HG03196 (cell line): Measurements from ENCODE around the gene MAP3K20.
A peak's percentile ranks its signal among the peaks of the same experiment; 100 is the strongest.
"Not testable (repeated sequence)": the region's sequence is repeated elsewhere in the genome, so short reads cannot be mapped to it uniquely, and the experiment has no call there.

Experiments used
- ATAC-seq: cut with Tn5 transposase; IDR thresholded peaks from one replicate; pipeline ENCODE4 v1.9.1; 2021; ENCODE audit not compliant: unreplicated experiment

Gene MAP3K20

GRCh38 chr2:173119069-173119807 is 43.6 kb downstream of the MAP3K20 start:
- ATAC-seq, result peak; percentile 33

GRCh38 chr2:173119944-173120343 is 44.3 kb downstream of the MAP3K20 start:
- ATAC-seq, result no peak

GRCh38 chr2:173122936-173123335 is 47.3 kb downstream of the MAP3K20 start:
- ATAC-seq, result no peak

GRCh38 chr2:173124441-173124840 is 48.8 kb downstream of the MAP3K20 start:
- ATAC-seq, result no peak

GRCh38 chr2:173126819-173127218 is 51.2 kb downstream of the MAP3K20 start:
- no peak for ATAC-seq

- not testable (repeated sequence) for ATAC-seq
Observed at GRCh38 chr2:173128132-173128531, 52.5 kb downstream of the MAP3K20 start.

GRCh38 chr2:173130496-173131465 is 55.1 kb downstream of the MAP3K20 start:
- no peak for ATAC-seq

GRCh38 chr2:173132531-173132930 is 56.9 kb downstream of the MAP3K20 start:
- no peak for ATAC-seq

- ATAC-seq, result no peak
Observed at GRCh38 chr2:173134703-173135102, 59.1 kb downstream of the MAP3K20 start.

GRCh38 chr2:173136067-173136466 is 60.4 kb downstream of the MAP3K20 start:
- no peak for ATAC-seq

GRCh38 chr2:173136599-173136998 is 61.0 kb downstream of the MAP3K20 start:
- ATAC-seq, result no peak

- no peak for ATAC-seq
Observed at GRCh38 chr2:173137610-173138009, 62.0 kb downstream of the MAP3K20 start.

GRCh38 chr2:173138962-173139361 is 63.3 kb downstream of the MAP3K20 start:
- ATAC-seq, result no peak

GRCh38 chr2:173141666-173142065 is 66.0 kb downstream of the MAP3K20 start:
- no peak for ATAC-seq

- no peak for ATAC-seq
Observed at GRCh38 chr2:173145454-173145853, 69.8 kb downstream of the MAP3K20 start.

GRCh38 chr2:173146590-173146989 is 70.9 kb downstream of the MAP3K20 start:
- ATAC-seq, result no peak

- no peak for ATAC-seq
Observed at GRCh38 chr2:173148520-173148919, 72.9 kb downstream of the MAP3K20 start.

GRCh38 chr2:173149491-173149890 is 73.8 kb downstream of the MAP3K20 start:
- ATAC-seq, result no peak

- ATAC-seq, result no peak
Observed at GRCh38 chr2:173150087-173150486, 74.4 kb downstream of the MAP3K20 start.

- ATAC-seq, result no peak
Observed at GRCh38 chr2:173150963-173151362, 75.3 kb downstream of the MAP3K20 start.

- peak; percentile 61 for ATAC-seq
Observed at GRCh38 chr2:173151671-173152401, 76.2 kb downstream of the MAP3K20 start.
